GM12875 (cell line): ENCODE results near the gene COG3.
"Not testable (repeated sequence)": the region's sequence is repeated elsewhere in the genome, so short reads cannot be mapped to it uniquely, and the experiment has no call there.

Experiments
- H3K4me3 ChIP-seq: one replicate; pipeline ENCODE4 v1.5.1; 2011; ENCODE audit warnings: low read depth, low read length, control low read depth
- CTCF ChIP-seq: IDR thresholded peaks from 2 replicates; pipeline ENCODE4 v1.5.1; 2011; ENCODE audit warnings: low read depth, mild to moderate bottlenecking, control low read depth, inconsistent platforms, low read length, moderate library complexity, borderline replicate concordance; ENCODE audit not compliant: insufficient read depth

The COG3 gene

DNA sequence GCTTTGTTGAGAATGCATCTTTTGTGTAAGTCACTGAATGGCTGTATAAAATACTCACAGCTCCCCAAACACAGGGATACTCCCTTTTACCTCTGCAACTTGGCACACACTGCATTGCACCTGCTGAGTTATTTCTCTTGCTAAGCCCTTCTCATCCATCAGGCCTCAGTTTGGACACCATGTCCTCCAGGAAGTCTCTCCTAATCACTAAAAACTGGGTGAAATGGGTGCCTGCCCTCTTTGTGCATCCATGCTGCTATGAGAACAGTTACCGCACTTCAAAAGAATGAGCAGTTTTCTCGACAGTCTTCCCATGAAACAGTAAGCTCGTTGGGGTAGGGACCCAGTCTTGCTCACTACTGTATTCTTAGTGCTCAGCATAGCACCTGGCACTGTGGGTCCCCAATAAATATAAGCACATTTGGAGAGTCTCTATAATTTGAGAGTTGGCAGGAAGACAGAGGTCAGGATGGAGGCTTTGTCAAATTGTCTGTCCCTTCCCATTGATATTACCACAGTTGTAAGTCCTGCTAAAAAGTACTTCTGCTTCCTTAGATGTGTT is 41.9 kb upstream of the COG3 start:
- H3K4me3 ChIP-seq: no peak overlapping the region
- TF ChIP-seq CTCF: no peak

- not testable (repeated sequence) for H3K4me3 ChIP-seq
Observed at GRCh38 chr13:45426056-45426841, 38.5 kb upstream of the COG3 start.

DNA sequence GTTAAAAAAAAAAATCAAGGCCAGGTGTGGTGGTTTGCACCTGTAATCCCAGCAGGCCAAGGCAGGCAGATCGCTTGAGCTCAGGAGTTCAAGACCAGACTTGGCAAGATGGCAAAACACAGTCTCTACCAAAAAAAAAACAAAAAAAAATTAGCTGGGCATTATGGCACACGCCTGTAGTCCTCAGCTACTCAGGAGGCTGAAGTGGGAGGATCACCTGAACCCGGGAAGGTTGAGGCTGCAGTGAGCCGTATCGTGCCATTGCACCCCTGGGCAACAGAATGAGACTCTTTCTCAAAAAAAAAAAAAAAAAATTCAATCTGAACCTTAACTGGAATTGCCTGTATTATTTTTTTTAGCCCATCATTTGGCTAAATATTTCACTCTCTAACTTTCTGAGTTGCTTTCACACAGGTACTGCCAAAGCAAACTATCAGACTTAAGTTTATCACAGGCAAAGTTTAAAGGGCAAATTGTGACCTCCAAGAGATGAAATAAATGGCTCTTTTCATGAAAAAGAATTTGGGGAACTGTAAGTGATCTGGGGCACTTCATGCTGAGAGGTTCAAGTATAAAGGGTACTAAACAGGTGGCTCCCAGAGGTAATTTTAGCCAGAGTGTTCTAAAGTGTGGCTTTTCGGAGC is 31.9 kb upstream of the COG3 start:
- no peak for TF ChIP-seq CTCF
- no peak overlapping the region for H3K4me3 ChIP-seq

- no peak overlapping the region for H3K4me3 ChIP-seq
- no peak for TF ChIP-seq CTCF
Observed at GRCh38 chr13:45433381-45433790, 31.4 kb upstream of the COG3 start.

DNA sequence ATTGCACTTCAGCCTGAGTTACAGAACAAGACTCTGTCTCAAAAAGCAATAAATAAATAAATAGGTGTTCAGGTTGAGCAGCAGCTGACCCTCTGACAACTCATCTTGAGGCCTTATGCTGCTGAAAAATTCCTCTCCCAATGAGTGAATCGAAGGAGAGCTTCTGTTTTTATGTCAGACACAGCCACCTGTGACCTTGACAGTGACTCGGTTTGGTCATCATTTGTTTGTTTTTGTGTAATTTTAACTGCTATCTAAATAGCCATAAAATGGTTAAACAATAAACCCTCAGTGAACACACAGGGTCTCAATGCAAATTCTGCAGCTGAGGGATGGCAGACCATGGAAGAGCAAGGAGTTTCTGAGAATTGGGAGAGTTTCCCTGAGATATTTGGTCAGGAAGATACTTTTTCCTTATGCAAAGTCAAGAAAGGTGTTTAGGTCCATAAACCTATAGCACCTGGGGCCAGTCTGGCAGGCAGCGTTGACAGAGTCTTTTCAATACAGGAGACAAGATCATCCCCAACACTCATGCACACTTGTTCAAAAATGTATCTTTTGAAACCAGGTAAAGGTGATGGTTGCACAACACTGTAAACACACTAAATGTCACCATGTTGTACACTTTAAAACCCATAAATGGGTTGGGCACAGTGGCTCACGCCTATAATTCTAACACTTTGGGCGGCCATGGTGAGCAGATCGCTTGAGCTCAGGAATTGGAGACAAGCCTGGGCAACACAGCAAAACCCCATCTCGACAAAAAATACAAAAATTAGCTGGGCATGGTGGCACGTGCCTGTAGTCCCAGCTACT is 30.0 kb upstream of the COG3 start:
- no peak overlapping the region for H3K4me3 ChIP-seq
- TF ChIP-seq CTCF: no peak

DNA sequence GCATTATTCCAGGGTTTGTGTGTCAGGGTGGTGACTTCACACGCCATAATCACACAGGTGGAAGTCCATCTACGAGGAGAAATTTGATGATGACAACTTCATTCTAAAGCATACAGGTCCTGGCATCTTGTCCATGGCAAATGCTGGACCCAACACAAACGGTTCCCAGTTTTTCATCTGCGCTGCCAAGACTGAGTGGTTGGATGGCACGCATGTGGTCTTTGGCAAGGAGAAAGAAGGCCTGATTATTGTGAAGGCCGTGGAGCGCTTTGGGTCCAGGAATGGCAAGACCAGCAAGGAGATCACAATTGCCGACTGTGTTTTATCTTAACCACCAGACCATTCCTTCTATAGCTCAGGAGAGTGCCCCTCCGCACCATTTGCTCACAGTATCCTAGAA is 28.4 kb upstream of the COG3 start:
- H3K4me3 ChIP-seq: no peak overlapping the region
- no peak for TF ChIP-seq CTCF

- no peak for TF ChIP-seq CTCF
- H3K4me3 ChIP-seq: no peak overlapping the region
Observed at GRCh38 chr13:45436953-45437352, 27.8 kb upstream of the COG3 start.
